Stimulated activated CD4-positive, alpha-beta T cell treated with anti-CD3 and anti-CD28 coated beads, Interleukin-1b, Interleukin-23, amount 100 ng/mL, for 1 hour (primary cell): ENCODE data around the gene CEP72.
A peak's percentile ranks its signal among the peaks of the same experiment; 100 is the strongest.

ENCODE experiments used
- DNase-seq, 2 donors: peaks; one replicate each; pipeline ENCODE4 v3.0.0-alpha.2; 2020; ENCODE audit warnings: low read depth in 2 of 2

Gene CEP72

GRCh38 chr5:658103-658502 lies 46.0 kb downstream of the CEP72 start:
- no peak for DNase-seq

- DNase-seq: no peak
Observed at GRCh38 chr5:659496-660263, 47.5 kb downstream of the CEP72 start.

DNA sequence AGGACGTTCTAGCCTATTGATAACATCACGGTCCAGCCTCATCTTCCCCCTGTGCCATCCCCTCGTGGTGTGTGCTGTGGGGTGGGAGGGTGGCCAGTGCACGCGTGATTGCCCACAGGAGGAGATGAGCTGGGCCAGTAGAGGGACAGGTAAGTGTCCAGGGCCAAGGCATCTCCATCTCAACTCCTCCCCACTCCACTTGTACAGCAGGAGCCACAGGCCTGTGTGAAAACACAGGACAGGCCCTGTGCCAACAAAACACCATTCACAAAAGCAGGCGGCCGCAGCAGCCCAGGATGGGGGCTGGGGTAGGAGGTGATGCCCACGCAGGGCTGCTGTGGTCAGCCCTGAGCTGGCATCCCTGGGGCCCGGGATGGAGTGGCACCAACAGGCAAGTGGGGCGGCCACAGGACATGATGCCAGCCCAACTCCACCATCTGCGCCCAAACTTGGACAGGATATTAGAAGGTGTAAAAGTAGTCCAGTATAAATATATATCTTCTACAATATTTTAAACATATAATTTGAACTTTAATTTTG lies 48.4 kb downstream of the CEP72 start:
- DNase-seq: no peak

DNA sequence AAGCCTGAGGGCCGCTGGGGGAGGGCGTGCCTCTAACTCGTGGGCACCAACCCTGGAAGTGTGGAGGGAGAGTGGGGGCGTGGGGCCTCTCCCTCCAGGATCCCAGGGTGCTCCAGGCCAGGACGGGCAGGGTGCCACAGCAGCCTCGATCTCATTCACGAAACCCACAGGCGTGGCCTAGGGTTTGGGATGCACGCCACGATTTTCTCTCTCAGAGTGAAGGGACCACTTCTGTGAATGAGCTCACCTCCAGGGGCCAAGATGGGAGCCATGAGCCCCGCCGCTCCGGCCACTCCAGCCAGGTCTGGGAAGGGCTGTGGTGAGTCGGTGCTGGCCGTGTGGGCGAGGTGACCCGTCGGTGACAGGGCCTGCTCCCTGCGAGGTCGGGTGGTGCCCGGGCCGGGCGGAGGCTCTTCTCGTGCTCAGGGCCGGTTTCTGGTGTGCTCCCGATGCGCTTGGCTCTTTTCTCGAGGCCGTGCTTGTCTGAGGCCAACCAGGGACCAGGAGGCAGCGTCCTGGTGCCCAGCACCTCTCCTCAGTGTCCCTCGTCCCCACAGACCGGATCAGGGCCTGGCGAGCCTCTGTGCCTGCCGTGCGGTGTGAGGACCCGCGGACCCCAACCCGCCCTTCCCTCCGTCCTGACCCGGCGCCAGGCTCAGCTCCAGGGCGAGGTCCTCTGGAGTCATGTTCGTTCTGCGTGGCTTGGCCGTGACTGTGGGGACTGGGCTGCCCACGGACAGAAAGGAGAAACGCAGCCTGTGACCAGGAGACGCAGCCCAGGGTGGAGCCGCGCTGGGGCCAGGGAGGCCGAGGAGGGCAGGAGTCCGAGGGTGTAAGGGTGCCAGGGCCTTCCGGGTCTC lies 50.0 kb downstream of the CEP72 start:
- no peak for DNase-seq

GRCh38 chr5:662751-663435 lies 50.8 kb downstream of the CEP72 start:
- DNase-seq: no peak

- no peak for DNase-seq
Observed at GRCh38 chr5:663436-664342, 51.5 kb downstream of the CEP72 start.

DNA sequence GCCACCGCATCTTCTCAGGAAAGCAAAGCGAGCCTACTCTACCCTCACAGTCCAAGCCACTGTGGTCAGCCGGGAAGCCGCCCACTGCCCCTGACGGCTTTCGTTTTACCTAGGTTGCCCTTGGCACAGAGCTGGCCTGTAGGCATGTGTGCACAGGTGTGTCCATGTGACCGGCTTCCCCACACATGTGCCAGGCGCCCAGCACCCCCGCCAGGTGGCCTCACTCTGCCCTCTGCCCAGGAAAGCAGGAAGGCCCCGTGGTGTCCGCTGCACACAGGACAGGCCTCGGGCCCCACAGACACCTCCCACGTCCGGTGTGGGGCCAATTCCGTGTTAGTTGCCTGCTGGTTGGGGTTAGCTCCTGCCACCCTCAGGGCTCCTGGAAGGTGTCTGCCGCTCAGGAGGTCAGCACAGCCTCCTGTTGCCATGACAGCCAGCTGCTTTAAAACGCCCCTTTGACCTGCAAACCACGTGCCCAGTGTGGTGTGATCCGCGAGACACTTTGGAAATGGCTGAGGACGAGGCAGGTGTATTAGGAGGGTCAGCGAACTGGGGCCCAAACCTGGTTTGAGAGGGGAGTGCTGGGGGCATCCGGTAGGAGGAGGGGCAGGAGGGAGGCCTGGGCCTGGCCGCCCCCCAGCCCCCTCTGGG lies 52.3 kb downstream of the CEP72 start:
- no peak for DNase-seq

GRCh38 chr5:664994-665360 lies 52.8 kb downstream of the CEP72 start:
- DNase-seq: no peak

DNA sequence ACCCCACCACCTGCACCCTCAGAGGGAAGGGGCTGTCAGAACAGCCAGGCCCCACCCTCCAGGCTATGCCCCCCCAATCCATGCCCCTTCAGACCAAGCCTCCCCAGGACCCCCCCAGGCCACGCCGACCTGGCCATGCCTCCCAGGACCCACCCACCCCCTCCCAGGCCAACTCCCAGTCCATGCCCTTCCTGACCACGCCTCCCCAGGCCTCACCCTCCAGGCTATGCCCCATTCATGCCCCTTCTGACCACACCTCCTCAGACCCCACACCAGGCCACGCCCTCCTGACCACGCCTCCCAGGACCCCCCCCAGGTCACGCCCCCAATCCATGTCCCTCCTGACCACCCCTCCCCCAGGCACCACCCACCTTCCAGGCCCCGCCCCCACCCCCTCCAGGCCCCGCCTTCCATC lies 53.4 kb downstream of the CEP72 start:
- no peak for DNase-seq

DNA sequence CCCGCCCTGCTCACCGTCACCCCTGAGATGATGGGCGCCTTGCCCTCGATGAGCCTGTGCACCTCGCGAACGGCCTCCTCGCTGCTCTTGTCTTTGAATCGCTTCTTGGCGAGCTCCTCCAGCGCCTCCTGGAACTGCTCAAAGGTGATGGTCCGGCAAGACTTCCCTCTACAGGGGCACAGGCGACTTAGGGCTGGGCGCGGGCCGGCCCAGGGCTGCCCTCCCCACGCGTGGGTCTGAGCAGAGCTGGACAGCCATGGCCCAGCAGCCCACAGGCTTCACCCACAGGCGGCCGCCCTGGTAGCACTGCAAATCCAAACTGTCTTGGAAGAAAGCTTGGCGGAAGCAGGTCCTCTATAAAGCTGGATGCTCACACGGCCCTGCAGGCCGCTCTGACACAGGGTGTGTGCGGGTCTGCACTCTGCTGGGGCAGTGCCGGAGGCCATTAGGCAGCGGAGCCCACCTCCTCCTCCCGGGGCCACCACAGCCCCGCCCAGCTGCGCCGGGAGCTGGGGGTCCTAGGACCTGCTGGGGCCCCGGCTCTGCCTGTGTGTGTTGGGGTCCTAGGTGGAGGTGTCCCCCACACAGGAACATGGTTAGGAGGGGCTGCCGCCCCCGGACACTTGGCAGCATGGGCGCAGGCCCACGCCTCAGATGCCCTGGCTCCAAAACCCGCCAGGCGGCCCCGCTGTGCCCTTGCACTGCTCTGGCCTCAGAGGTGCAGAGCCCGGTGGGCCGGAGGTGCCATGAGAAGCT lies 54.0 kb downstream of the CEP72 start:
- no peak for DNase-seq

DNA sequence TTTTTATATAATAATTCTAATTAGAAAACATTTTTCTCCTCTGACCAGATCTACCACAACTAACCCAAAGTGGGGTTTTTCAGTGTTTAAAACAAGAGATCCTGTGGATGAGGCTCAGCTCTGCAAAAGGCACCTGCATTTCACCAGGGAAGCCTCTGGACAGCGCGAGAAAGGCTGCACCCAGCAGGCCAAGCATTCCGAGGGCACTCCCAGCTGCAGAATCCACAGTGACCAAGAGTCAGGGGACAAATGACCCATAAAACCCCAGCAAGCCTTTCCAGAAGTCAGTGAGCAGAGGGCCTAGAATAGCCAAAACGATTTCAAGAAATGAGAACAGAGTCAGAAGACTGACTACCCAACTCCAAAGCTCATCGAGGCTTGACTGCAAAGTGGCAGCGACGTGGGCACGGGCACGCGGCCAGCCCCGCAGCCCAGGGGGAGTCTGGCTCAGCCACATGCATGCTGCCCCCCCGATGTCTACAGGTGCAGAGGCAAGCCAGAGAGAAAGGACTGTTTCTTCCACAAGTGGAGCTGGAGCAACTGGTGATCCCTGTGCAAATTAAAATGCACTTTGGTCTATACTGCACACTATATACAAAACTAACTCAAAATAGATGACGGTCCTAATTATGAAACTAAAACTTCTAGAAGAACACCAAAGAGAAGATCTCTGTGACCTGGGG lies 54.8 kb downstream of the CEP72 start:
- DNase-seq: no peak

GRCh38 chr5:668283-668995 lies 56.3 kb downstream of the CEP72 start:
- DNase-seq: no peak

- peak in 1 of 2 donors; percentile 31 for DNase-seq
Observed at GRCh38 chr5:669111-669841, 57.1 kb downstream of the CEP72 start.

DNA sequence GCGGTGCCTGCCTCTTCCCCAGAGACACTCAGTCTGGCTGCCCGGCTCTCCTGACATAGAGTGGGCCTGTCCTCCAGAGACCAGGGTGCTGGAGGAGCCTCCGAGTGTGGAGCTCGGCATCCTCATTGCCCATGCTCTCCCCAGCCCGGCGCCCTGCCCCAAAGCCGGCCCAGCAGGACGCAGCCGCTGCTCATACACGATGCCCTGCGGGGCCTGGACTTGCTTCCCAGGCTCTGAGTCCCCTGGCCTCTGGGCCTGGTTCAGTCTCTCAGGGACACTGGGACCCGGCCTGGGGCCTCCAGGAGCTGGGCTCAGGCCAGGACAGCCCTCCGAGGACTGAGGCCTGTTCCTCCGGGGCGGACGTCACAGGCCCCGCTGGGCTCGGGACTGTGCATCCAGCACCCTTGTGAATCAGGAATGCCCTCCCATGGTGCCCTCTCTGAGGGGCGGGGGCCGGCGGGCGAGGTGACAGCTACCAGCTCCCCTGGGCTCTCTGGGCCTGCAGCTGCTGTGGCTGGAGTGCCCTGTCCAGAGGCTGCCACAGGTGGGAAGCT lies 57.8 kb downstream of the CEP72 start:
- DNase-seq: no peak

- DNase-seq: no peak
Observed at GRCh38 chr5:670396-671270, 58.5 kb downstream of the CEP72 start.

DNA sequence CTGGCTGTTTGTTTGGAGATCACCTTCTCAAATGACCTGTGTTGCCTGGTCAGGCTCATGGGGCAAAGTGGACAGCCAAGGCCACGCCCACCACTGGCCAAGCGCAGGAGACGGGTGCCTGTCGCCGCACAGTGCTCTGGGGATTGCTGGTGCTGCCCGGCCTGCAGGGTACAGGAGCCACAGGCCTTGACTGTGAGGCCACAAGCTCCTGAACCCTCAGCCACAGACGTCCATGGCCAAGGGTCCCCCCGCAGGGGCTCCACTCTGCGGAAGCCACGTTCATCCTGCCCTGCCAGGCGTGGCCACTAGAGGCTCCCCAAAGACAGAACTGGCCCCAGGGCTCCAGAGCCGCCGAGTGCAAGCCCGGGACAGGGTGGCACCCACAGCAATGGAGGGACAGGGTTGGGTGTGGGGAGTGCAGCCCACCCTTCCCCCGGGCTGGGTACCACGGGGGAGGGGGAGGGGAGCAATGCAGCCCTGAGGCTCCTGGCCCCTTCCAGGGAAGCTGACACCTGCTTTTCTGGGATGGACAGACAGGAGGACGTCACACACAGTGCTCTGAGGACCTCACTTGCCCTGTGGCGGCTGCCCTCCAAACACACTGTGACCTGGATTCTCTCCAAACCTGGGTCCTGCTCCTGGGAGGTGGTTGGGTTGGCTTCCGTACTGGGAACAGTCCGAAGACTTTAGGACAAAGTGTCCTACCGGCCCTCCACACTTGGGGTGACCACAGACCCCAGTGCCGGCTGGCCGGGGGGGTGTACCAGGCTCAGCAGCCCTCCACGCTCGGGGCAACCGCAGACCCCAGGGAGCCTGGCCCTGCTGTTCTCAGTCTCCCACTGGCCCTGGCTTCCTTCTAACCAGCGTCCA lies 59.6 kb downstream of the CEP72 start:
- DNase-seq: peak; percentile 32 to 34
